SK-N-SH treated with all-trans-retinoic acid at 6 μM for 48 hours (cell line): Measurements from ENCODE around the gene PTP4A2.

Source experiments
- ATAC-seq: fragments of 200-7000 bp; cut with Tn5 transposase; 3 replicates; pipeline ENCODE4 v1.9.1; 2020; ENCODE audit warnings: mild to moderate bottlenecking, moderate library complexity
- ARNTL ChIP-seq: fragments of 450-650 bp; formaldehyde crosslinking; IDR thresholded peaks from 2 replicates; pipeline ENCODE4 v1.5.0; 2020; ENCODE audit warnings: low read depth, mild to moderate bottlenecking, moderate library complexity, borderline replicate concordance
- CSDC2 ChIP-seq: fragments of 250-450 bp; sonication (Bioruptor Pico); IDR thresholded peaks from 2 replicates; pipeline ENCODE4 v1.5.0; 2020; ENCODE audit warnings: mild to moderate bottlenecking, moderate library complexity
- ESRRG ChIP-seq: fragments of 250-450 bp; sonication (Bioruptor Pico); IDR thresholded peaks from 2 replicates; pipeline ENCODE4 v1.6.1; 2021; ENCODE audit warnings: mild to moderate bottlenecking
- GLIS3 ChIP-seq: fragments of 250-450 bp; sonication (Bioruptor Pico); IDR thresholded peaks from 2 replicates; pipeline ENCODE4 v1.5.0; 2020; ENCODE audit warnings: mild to moderate bottlenecking, moderate library complexity
- ISL1 ChIP-seq: fragments of 250-450 bp; sonication (Bioruptor Pico); IDR thresholded peaks from 2 replicates; pipeline ENCODE4 v2.1.2; 2022; ENCODE audit warnings: mild to moderate bottlenecking, moderate library complexity
- OSR1 ChIP-seq: fragments of 250-450 bp; sonication (Bioruptor Pico); IDR thresholded peaks from 2 replicates; pipeline ENCODE4 v1.8.0; 2022; ENCODE audit warnings: moderate library complexity, mild to moderate bottlenecking, inconsistent platforms
- PPARA ChIP-seq: fragments of 250-450 bp; sonication (Bioruptor Pico); IDR thresholded peaks from 2 replicates; pipeline ENCODE4 v1.5.0; 2020; ENCODE audit warnings: mild to moderate bottlenecking, borderline replicate concordance
- RARB ChIP-seq: fragments of 250-450 bp; sonication (Bioruptor Pico); IDR thresholded peaks from 2 replicates; pipeline ENCODE4 v1.8.0; 2021; ENCODE audit warnings: mild to moderate bottlenecking, moderate library complexity
- SNAI2 ChIP-seq: fragments of 250-450 bp; sonication (Bioruptor Pico); IDR thresholded peaks from 2 replicates; pipeline ENCODE4 v1.5.0; 2020; ENCODE audit warnings: mild to moderate bottlenecking, moderate library complexity
- TCF4 ChIP-seq: fragments of 250-450 bp; sonication (Bioruptor Pico); IDR thresholded peaks from 2 replicates; pipeline ENCODE4 v1.8.0; 2021; ENCODE audit warnings: mild to moderate bottlenecking, moderate library complexity, borderline replicate concordance
- TOX ChIP-seq: fragments of 250-450 bp; sonication (Bioruptor Pico); IDR thresholded peaks from 2 replicates; pipeline ENCODE4 v1.8.0; 2021; ENCODE audit warnings: mild to moderate bottlenecking, moderate library complexity, borderline replicate concordance
- ZC3H10 ChIP-seq: fragments of 250-450 bp; sonication (Bioruptor Pico); IDR thresholded peaks from 2 replicates; pipeline ENCODE4 v1.5.1; 2021; ENCODE audit warnings: mild to moderate bottlenecking, moderate library complexity
- ZFP3 ChIP-seq: fragments of 250-450 bp; sonication (Bioruptor Pico); IDR thresholded peaks from 2 replicates; pipeline ENCODE4 v1.5.0; 2020; ENCODE audit warnings: mild to moderate bottlenecking, moderate library complexity
- ZFP30 ChIP-seq: fragments of 450-650 bp; formaldehyde crosslinking; IDR thresholded peaks from 2 replicates; pipeline ENCODE4 v1.5.0; 2022; ENCODE audit warnings: mild to moderate bottlenecking, moderate library complexity
- ZNF565 ChIP-seq: fragments of 450-650 bp; formaldehyde crosslinking; conservative IDR thresholded peaks from 2 replicates; pipeline ENCODE4 v1.5.0; 2020; ENCODE audit warnings: low read depth, mild to moderate bottlenecking, moderate library complexity
- ZNF70 ChIP-seq: fragments of 450-650 bp; formaldehyde crosslinking; IDR thresholded peaks from 2 replicates; pipeline ENCODE4 v1.5.0; 2020; ENCODE audit warnings: mild to moderate bottlenecking, moderate library complexity
- ZNF8 ChIP-seq: fragments of 450-650 bp; formaldehyde crosslinking; IDR thresholded peaks from 2 replicates; pipeline ENCODE4 v1.5.0; 2020; ENCODE audit warnings: mild to moderate bottlenecking, moderate library complexity
- TF ChIP-seq, protein P1 (sequence below): fragments of 250-450 bp; sonication (Bioruptor Pico); IDR thresholded peaks from 2 replicates; pipeline ENCODE4 v1.5.1; 2020; ENCODE audit warnings: low read depth, mild to moderate bottlenecking, moderate library complexity
- TF ChIP-seq, protein P2 (sequence below): fragments of 250-450 bp; sonication (Bioruptor Pico); IDR thresholded peaks from 2 replicates; pipeline ENCODE4 v1.8.0; 2020; ENCODE audit warnings: mild to moderate bottlenecking, moderate library complexity, borderline replicate concordance
- TF ChIP-seq, protein P3 (sequence below): fragments of 250-450 bp; sonication (Bioruptor Pico); IDR thresholded peaks from 2 replicates; pipeline ENCODE4 v1.5.1; 2021; ENCODE audit warnings: mild to moderate bottlenecking, moderate library complexity
- TF ChIP-seq, protein P4 (sequence below): fragments of 250-450 bp; sonication (Bioruptor Pico); IDR thresholded peaks from 2 replicates; pipeline ENCODE4 v1.5.0; 2020; ENCODE audit warnings: mild to moderate bottlenecking, moderate library complexity
- TF ChIP-seq, protein P5 (sequence below): fragments of 250-450 bp; sonication (Bioruptor Pico); IDR thresholded peaks from 2 replicates; pipeline ENCODE4 v1.8.0; 2021; ENCODE audit warnings: low read depth, mild to moderate bottlenecking, moderate library complexity, borderline replicate concordance

The PTP4A2 gene

DNA sequence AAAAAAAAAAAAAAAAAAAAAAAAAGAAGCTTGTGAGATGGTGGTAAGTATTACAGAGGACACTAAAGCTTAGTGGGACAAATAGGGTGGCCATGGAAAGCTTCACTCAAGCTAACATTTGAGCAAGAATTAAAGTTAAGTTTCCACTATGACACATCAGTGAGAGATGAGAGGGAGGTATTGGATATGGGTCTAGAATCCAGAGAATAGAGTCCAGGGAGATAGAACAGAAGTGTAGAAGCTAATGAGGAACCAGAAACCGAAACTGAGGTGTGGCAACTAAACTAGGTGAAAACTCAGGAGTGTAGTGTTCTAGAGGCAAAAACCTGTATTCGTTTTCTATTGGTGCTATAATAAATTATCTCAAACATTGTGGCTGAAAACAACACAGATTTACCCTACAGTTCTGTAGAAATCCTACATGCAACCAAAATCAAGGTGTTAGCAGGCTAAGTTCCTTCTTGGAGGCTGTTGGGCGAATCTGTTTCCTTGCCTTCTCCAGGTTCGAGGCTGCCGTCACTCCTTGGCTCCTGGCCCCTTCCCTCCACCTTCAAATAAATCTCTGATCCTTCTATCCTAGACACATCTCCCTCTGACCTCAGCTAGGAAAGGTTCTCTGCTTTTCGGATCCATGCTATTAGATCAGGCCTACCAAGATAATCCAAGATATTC is 36.2 kb downstream of the PTP4A2 start (continued):
- TF ChIP-seq, protein P1, sequence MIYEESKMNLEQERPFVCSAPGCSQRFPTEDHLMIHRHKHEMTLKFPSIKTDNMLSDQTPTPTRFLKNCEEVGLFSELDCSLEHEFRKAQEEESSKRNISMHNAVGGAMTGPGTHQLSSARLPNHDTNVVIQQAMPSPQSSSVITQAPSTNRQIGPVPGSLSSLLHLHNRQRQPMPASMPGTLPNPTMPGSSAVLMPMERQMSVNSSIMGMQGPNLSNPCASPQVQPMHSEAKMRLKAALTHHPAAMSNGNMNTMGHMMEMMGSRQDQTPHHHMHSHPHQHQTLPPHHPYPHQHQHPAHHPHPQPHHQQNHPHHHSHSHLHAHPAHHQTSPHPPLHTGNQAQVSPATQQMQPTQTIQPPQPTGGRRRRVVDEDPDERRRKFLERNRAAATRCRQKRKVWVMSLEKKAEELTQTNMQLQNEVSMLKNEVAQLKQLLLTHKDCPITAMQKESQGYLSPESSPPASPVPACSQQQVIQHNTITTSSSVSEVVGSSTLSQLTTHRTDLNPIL (CRISPR knock-in tag): no peak
- TF ChIP-seq, protein P2, sequence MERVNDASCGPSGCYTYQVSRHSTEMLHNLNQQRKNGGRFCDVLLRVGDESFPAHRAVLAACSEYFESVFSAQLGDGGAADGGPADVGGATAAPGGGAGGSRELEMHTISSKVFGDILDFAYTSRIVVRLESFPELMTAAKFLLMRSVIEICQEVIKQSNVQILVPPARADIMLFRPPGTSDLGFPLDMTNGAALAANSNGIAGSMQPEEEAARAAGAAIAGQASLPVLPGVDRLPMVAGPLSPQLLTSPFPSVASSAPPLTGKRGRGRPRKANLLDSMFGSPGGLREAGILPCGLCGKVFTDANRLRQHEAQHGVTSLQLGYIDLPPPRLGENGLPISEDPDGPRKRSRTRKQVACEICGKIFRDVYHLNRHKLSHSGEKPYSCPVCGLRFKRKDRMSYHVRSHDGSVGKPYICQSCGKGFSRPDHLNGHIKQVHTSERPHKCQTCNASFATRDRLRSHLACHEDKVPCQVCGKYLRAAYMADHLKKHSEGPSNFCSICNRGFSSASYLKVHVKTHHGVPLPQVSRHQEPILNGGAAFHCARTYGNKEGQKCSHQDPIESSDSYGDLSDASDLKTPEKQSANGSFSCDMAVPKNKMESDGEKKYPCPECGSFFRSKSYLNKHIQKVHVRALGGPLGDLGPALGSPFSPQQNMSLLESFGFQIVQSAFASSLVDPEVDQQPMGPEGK (CRISPR knock-in tag): no peak
- no peak for TF ChIP-seq TOX

DNA sequence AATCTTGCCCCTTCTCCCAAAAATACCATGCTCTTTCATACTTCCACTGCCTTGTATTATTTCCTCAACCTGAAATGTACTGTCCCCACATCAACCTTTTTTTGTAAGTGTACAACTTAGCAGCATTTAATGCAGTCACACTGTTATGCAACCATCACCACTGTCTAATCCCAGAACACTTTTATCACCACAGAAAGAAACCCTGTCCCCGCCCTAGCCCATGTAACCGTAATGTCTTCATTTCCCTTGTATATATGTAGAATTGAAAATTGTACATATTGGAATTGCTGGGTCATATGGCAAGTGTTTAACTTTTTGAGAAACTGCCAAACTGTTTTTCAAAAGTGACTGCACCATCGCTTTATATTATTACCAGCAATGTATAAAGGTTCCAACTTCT is 37.4 kb downstream of the PTP4A2 start:
- no peak for ATAC-seq
- TF ChIP-seq TCF4 (no peak), ARNTL (CRISPR knock-in tag) (no peak), ZC3H10 (CRISPR knock-in tag) (no peak), ZNF8 (CRISPR knock-in tag) (no peak), ZFP30 (CRISPR knock-in tag) (no peak), ZFP3 (CRISPR knock-in tag) (no peak), TOX (no peak), RARB (CRISPR knock-in tag) (no peak), CSDC2 (CRISPR knock-in tag) (no peak), ESRRG (no peak), SNAI2 (CRISPR knock-in tag) (no peak), PPARA (CRISPR knock-in tag) (no peak), GLIS3 (CRISPR knock-in tag) (no peak)
- TF ChIP-seq, protein P3, sequence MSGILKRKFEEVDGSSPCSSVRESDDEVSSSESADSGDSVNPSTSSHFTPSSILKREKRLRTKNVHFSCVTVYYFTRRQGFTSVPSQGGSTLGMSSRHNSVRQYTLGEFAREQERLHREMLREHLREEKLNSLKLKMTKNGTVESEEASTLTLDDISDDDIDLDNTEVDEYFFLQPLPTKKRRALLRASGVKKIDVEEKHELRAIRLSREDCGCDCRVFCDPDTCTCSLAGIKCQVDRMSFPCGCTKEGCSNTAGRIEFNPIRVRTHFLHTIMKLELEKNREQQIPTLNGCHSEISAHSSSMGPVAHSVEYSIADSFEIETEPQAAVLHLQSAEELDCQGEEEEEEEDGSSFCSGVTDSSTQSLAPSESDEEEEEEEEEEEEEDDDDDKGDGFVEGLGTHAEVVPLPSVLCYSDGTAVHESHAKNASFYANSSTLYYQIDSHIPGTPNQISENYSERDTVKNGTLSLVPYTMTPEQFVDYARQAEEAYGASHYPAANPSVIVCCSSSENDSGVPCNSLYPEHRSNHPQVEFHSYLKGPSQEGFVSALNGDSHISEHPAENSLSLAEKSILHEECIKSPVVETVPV (CRISPR knock-in tag): no peak

DNA sequence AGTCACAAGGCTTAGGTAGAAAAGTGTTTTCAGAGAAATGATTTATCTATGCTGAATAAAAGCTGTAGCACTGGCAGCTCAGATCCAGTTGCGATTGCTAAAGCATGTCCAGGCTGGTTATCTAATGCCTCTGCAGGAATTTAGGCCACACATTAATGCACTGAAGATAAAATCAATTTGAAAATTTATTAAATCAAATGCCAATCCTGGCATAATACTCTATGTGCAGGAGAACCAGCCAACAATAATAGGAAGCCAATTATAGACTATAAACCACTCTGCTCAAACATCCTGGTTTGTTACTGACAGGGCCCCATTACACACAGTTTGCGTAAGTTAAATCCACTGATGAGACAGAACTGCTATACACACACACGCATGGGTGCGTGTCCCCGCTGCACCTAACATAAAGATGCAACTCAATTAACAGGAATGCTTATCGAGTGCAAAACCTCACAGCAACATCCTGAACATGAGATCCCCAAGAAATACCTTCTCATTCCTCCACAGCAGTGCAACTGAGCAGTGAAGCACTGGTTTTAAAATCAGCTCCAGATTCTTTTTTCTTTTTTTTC is 40.6 kb downstream of the PTP4A2 start:
- peak; percentile 88 for ATAC-seq
- TF ChIP-seq ZNF8 (CRISPR knock-in tag): no peak
- TF ChIP-seq, protein P4, sequence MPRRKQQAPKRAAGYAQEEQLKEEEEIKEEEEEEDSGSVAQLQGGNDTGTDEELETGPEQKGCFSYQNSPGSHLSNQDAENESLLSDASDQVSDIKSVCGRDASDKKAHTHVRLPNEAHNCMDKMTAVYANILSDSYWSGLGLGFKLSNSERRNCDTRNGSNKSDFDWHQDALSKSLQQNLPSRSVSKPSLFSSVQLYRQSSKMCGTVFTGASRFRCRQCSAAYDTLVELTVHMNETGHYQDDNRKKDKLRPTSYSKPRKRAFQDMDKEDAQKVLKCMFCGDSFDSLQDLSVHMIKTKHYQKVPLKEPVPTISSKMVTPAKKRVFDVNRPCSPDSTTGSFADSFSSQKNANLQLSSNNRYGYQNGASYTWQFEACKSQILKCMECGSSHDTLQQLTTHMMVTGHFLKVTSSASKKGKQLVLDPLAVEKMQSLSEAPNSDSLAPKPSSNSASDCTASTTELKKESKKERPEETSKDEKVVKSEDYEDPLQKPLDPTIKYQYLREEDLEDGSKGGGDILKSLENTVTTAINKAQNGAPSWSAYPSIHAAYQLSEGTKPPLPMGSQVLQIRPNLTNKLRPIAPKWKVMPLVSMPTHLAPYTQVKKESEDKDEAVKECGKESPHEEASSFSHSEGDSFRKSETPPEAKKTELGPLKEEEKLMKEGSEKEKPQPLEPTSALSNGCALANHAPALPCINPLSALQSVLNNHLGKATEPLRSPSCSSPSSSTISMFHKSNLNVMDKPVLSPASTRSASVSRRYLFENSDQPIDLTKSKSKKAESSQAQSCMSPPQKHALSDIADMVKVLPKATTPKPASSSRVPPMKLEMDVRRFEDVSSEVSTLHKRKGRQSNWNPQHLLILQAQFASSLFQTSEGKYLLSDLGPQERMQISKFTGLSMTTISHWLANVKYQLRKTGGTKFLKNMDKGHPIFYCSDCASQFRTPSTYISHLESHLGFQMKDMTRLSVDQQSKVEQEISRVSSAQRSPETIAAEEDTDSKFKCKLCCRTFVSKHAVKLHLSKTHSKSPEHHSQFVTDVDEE (CRISPR knock-in tag): peak; percentile 94; the same call in 1 of the 2 replicates
- TF ChIP-seq ZC3H10 (CRISPR knock-in tag): peak; percentile 23; the same call in 1 of the 2 replicates
- TF ChIP-seq OSR1 (CRISPR knock-in tag): no peak
- TF ChIP-seq ESRRG: peak; percentile 62; the same call in 1 of the 2 replicates
- peak; percentile 99 for TF ChIP-seq ISL1
- TF ChIP-seq, protein P3 (CRISPR knock-in tag): 0 out of 2 replicates have a peak, but pooled peaks have one; percentile 51
- TF ChIP-seq SNAI2 (CRISPR knock-in tag): peak; percentile 46; the same call in 1 of the 2 replicates
- TF ChIP-seq GLIS3 (CRISPR knock-in tag): no peak; the same call in 1 of the 2 replicates
- no peak for TF ChIP-seq ZNF70
- TF ChIP-seq, protein P1 (CRISPR knock-in tag): peak; percentile 70; the same call in 1 of the 2 replicates
- no peak for TF ChIP-seq ZNF565 (CRISPR knock-in tag)
- TF ChIP-seq CSDC2 (CRISPR knock-in tag): no peak
- no peak for TF ChIP-seq RARB (CRISPR knock-in tag)
- no peak for TF ChIP-seq ARNTL (CRISPR knock-in tag)
- TF ChIP-seq PPARA (CRISPR knock-in tag): no peak
- no peak for TF ChIP-seq ZFP3 (CRISPR knock-in tag)
- TF ChIP-seq, protein P5, sequence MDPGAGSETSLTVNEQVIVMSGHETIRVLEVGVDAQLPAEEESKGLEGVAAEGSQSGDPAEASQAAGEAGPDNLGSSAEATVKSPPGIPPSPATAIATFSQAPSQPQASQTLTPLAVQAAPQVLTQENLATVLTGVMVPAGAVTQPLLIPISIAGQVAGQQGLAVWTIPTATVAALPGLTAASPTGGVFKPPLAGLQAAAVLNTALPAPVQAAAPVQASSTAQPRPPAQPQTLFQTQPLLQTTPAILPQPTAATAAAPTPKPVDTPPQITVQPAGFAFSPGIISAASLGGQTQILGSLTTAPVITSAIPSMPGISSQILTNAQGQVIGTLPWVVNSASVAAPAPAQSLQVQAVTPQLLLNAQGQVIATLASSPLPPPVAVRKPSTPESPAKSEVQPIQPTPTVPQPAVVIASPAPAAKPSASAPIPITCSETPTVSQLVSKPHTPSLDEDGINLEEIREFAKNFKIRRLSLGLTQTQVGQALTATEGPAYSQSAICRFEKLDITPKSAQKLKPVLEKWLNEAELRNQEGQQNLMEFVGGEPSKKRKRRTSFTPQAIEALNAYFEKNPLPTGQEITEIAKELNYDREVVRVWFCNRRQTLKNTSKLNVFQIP (CRISPR knock-in tag): peak; percentile 95; the same call in 1 of the 2 replicates
